Measurements from ENCODE around the gene RNF213. TPM values are rescaled to one million over a fixed set of nuclear protein-coding genes. Genes with fewer than 3 reads are reported as not detected.

Gene RNF213
- total RNA-seq, 1 experiment from 2014 or later = 13.0 TPM

GRCh38 chr17:80427366-80428282 lies 167.0 kb downstream of the RNF213 start:
- Histone ChIP-seq H3K9me3 (replicated peaks) (no peaks in the 10 kb centered on the region), H3K27ac (no peak overlapping the region), H3K4me3 (no peak overlapping the region), H3K27me3 (peaks cover 3% of the 10 kb centered on the region; the same call in 1 of the 2 replicates), H3K4me1 (no peaks in the 10 kb centered on the region), H3K36me3 (no peaks in the 10 kb centered on the region)
- no peak for DNase-seq

DNA sequence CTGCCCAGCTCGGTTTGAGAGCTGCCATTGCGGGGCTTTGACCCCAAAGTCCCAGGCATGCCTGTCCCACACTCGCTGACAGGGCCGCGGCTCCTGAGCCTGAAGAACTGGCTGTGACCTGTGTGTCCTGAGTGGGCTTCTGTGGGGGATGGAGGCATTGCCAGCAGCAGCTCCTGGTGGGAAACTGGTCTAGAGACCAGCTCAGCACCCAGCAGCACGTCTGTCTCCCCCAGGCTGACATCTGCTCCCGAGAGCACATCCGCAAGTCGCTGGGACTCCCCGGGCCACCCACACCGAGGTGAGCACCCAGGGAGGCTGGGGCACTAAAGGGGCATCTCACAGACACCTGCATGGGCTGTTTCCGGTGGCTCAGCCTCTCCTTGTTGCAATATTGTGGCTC lies 167.7 kb downstream of the RNF213 start:
- H3K27me3 ChIP-seq = peaks cover 3% of the 10 kb centered on the region; the same call in 1 of the 2 replicates
- no peak for DNase-seq
- H3K27ac ChIP-seq = no peak overlapping the region
- no peak overlapping the region for H3K4me3 ChIP-seq
- H3K4me1 ChIP-seq = no peaks in the 10 kb centered on the region
- H3K9me3 ChIP-seq (replicated peaks) = no peaks in the 10 kb centered on the region
- H3K36me3 ChIP-seq = no peaks in the 10 kb centered on the region

DNA sequence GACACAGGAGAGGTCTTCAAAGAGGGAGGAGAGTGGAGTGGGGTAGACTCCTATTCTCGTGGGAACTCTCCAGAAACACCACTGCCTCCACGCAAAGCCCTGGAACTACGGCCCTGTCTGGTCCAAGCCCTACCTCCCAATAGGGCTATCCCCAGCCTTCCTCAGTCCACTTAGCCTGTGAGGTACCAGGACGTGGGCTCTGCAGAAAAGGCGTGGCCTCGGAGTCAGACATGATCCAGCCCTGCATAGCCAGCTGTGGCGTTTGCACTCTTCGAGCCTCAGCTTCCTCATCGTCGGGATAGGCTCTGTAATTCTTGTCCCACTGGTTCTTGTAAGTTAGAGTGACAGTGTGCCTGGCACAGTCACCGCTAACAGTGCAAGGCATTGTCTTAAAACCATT lies 168.1 kb downstream of the RNF213 start:
- Histone ChIP-seq H3K9me3 (replicated peaks) (no peaks in the 10 kb centered on the region), H3K27ac (no peak overlapping the region), H3K4me3 (no peak overlapping the region), H3K4me1 (no peaks in the 10 kb centered on the region), H3K36me3 (no peaks in the 10 kb centered on the region), H3K27me3 (peaks cover 3% of the 10 kb centered on the region; the same call in 1 of the 2 replicates)
- DNase-seq = no peak

- H3K9me3 ChIP-seq (replicated peaks) = no peaks in the 10 kb centered on the region
- no peaks in the 10 kb centered on the region for H3K36me3 ChIP-seq
- H3K27ac ChIP-seq = no peak overlapping the region
- H3K4me1 ChIP-seq = no peaks in the 10 kb centered on the region
- H3K27me3 ChIP-seq = peaks cover 3% of the 10 kb centered on the region; the same call in 1 of the 2 replicates
- no peak overlapping the region for H3K4me3 ChIP-seq
- DNase-seq = no peak
Measured at GRCh38 chr17:80429356-80430275, 169.0 kb downstream of the RNF213 start.

DNA sequence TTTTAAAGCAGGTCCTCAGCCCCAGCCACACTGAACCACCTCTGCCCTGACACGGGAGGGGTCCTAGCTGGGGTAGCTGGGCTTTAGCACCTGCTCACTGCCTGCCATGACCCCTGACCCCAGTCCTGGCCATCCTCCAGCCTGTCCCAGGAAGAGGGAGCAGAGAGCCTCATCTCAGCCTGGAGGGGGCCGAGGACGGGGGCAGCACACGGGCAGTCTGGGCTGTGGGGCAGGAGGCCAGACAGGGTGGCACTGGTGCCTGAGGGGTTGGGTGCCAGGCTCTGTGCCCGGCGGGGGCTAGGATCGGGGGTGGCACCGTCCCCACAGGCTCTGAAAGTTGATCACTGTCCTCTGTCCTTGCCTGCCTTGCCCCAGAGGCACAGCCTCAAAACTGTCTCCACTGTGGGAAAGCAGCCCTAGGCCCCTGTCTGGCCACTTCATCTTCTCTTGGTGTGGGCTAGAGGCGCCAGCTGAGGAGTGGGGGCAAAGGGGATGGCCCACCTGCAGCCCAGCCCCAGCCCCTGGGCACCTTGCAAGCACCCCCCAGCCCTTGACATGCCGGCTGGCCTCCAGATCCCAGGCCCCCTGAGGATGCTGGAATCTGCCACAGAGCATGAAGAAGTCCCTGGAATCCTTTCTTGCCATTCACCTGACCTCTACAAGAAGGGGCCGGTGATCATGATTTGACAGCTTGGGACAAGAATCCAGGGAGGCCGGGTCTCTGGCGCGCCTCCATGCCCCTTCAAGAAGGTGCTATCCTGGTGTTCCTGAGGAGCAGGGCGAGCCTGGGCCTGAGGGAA lies 170.0 kb downstream of the RNF213 start:
- Histone ChIP-seq H3K27ac (no peak overlapping the region), H3K4me3 (no peak overlapping the region), H3K4me1 (no peaks in the 10 kb centered on the region), H3K27me3 (peaks cover 3% of the 10 kb centered on the region; the same call in 1 of the 2 replicates), H3K9me3 (replicated peaks) (no peaks in the 10 kb centered on the region), H3K36me3 (no peaks in the 10 kb centered on the region)
- no peak for DNase-seq

- no peak for DNase-seq
- Histone ChIP-seq H3K27me3 (peaks cover 5% of the 10 kb centered on the region; the same call in 1 of the 2 replicates), H3K4me1 (no peaks in the 10 kb centered on the region), H3K9me3 (replicated peaks) (0 out of 2 replicates have a peak, but pooled peaks cover 3% of the 10 kb centered on the region), H3K36me3 (no peaks in the 10 kb centered on the region), H3K4me3 (no peak overlapping the region), H3K27ac (no peak overlapping the region)
Measured at GRCh38 chr17:80431246-80432195, 170.9 kb downstream of the RNF213 start.

- no peak overlapping the region for H3K4me3 ChIP-seq
- no peaks in the 10 kb centered on the region for H3K36me3 ChIP-seq
- H3K27me3 ChIP-seq = peaks cover 3% of the 10 kb centered on the region; the same call in 1 of the 2 replicates
- no peak for DNase-seq
- H3K9me3 ChIP-seq (replicated peaks) = 0 out of 2 replicates have a peak, but pooled peaks cover 4% of the 10 kb centered on the region
- no peak overlapping the region for H3K27ac ChIP-seq
- no peaks in the 10 kb centered on the region for H3K4me1 ChIP-seq
Measured at GRCh38 chr17:80432350-80432955, 171.8 kb downstream of the RNF213 start.

GRCh38 chr17:80432961-80433550 lies 172.4 kb downstream of the RNF213 start:
- no peak overlapping the region for H3K4me3 ChIP-seq
- peaks cover 3% of the 10 kb centered on the region; the same call in 1 of the 2 replicates for H3K27me3 ChIP-seq
- no peak for DNase-seq
- H3K9me3 ChIP-seq (replicated peaks) = 0 out of 2 replicates have a peak, but pooled peaks cover 4% of the 10 kb centered on the region
- H3K36me3 ChIP-seq = no peaks in the 10 kb centered on the region
- no peaks in the 10 kb centered on the region for H3K4me1 ChIP-seq
- H3K27ac ChIP-seq = no peak overlapping the region

- H3K36me3 ChIP-seq = no peaks in the 10 kb centered on the region
Measured at GRCh38 chr17:80433916-80434666, 173.4 kb downstream of the RNF213 start.

GRCh38 chr17:80437532-80437931 lies 176.9 kb downstream of the RNF213 start:
- DNase-seq = no peak
- H3K9me3 ChIP-seq (replicated peaks) = 0 out of 2 replicates have a peak, but pooled peaks cover 4% of the 10 kb centered on the region

More at GRCh38 chr17:80433916-80434666, 173.4 kb downstream of the RNF213 start:
- DNase-seq = no peak
- Histone ChIP-seq H3K27ac (no peak overlapping the region), H3K4me3 (no peak overlapping the region), H3K27me3 (peaks cover 9% of the 10 kb centered on the region; the same call in 1 of the 2 replicates), H3K4me1 (no peaks in the 10 kb centered on the region), H3K9me3 (replicated peaks) (0 out of 2 replicates have a peak, but pooled peaks cover 4% of the 10 kb centered on the region)

GRCh38 chr17:80438806-80439205 lies 178.2 kb downstream of the RNF213 start:
- Histone ChIP-seq H3K4me3 (no peak overlapping the region), H3K36me3 (no peaks in the 10 kb centered on the region), H3K4me1 (no peaks in the 10 kb centered on the region), H3K27ac (no peak overlapping the region), H3K27me3 (peaks cover 9% of the 10 kb centered on the region; the same call in 1 of the 2 replicates), H3K9me3 (replicated peaks) (0 out of 2 replicates have a peak, but pooled peaks cover 4% of the 10 kb centered on the region)
- DNase-seq = no peak

More at GRCh38 chr17:80437532-80437931, 176.9 kb downstream of the RNF213 start:
- Histone ChIP-seq H3K27me3 (peaks cover 9% of the 10 kb centered on the region; the same call in 1 of the 2 replicates), H3K4me3 (no peak overlapping the region), H3K27ac (no peak overlapping the region), H3K36me3 (no peaks in the 10 kb centered on the region), H3K4me1 (no peaks in the 10 kb centered on the region)

- Histone ChIP-seq H3K9me3 (replicated peaks) (0 out of 2 replicates have a peak, but pooled peaks cover 4% of the 10 kb centered on the region), H3K36me3 (no peaks in the 10 kb centered on the region), H3K27me3 (peaks cover 9% of the 10 kb centered on the region; the same call in 1 of the 2 replicates), H3K4me1 (no peaks in the 10 kb centered on the region), H3K4me3 (no peak overlapping the region), H3K27ac (no peak overlapping the region)
- DNase-seq = no peak
Measured at GRCh38 chr17:80439499-80439898, 178.8 kb downstream of the RNF213 start.

Measured in SJCRH30 (cell line).